IPS-NIHi7 (cell line): ENCODE results near the gene POMT1.
"Not testable (repeated sequence)": the region's sequence is repeated elsewhere in the genome, so short reads cannot be mapped to it uniquely, and the experiment has no call there.

Source experiments
- DNase-seq: peaks from one replicate; pipeline ENCODE4 v3.0.0; 2012; ENCODE audit warnings: mixed read lengths; ENCODE audit errors: extremely low spot score

POMT1 gene

GRCh38 chr9:131502781-131503625 lies at the start of gene POMT1:
Gene POMT1 (plus strand): TSS chr9:131502918. CDS start chr9:131504219, 1,301 bp downstream.
- DNase-seq, result peak; percentile 99

- no peak for DNase-seq
Observed at GRCh38 chr9:131454028-131454427, 48.7 kb upstream of the POMT1 start.

- DNase-seq, result not testable (repeated sequence)
Observed at GRCh38 chr9:131455655-131456054, 47.1 kb upstream of the POMT1 start.

GRCh38 chr9:131457746-131458145 lies 45.0 kb upstream of the POMT1 start:
- no peak for DNase-seq

GRCh38 chr9:131459056-131459455 lies 43.7 kb upstream of the POMT1 start:
- no peak for DNase-seq

GRCh38 chr9:131461166-131461565 lies 41.6 kb upstream of the POMT1 start:
- no peak for DNase-seq

- no peak for DNase-seq
Observed at GRCh38 chr9:131464354-131465000, 38.2 kb upstream of the POMT1 start.

GRCh38 chr9:131465401-131465800 lies 37.3 kb upstream of the POMT1 start:
- DNase-seq, result no peak

GRCh38 chr9:131467214-131467935 lies 35.3 kb upstream of the POMT1 start:
- DNase-seq, result no peak

- no peak for DNase-seq
Observed at GRCh38 chr9:131468031-131468430, 34.7 kb upstream of the POMT1 start.

GRCh38 chr9:131469356-131469755 lies 33.4 kb upstream of the POMT1 start:
- DNase-seq, result no peak

- DNase-seq, result no peak
Observed at GRCh38 chr9:131469951-131470350, 32.8 kb upstream of the POMT1 start.

GRCh38 chr9:131470581-131470991 lies 32.1 kb upstream of the POMT1 start:
- no peak for DNase-seq

GRCh38 chr9:131472085-131472484 lies 30.6 kb upstream of the POMT1 start:
- not testable (repeated sequence) for DNase-seq

- no peak for DNase-seq
Observed at GRCh38 chr9:131473198-131473885, 29.4 kb upstream of the POMT1 start.

- DNase-seq, result no peak
Observed at GRCh38 chr9:131473891-131474290, 28.8 kb upstream of the POMT1 start.

- DNase-seq, result no peak
Observed at GRCh38 chr9:131474711-131475110, 28.0 kb upstream of the POMT1 start.

- DNase-seq, result no peak
Observed at GRCh38 chr9:131475111-131475955, 27.4 kb upstream of the POMT1 start.

GRCh38 chr9:131475956-131476776 lies 26.6 kb upstream of the POMT1 start:
- peak; percentile 37 for DNase-seq

- DNase-seq, result no peak
Observed at GRCh38 chr9:131476777-131477345, 25.9 kb upstream of the POMT1 start.
